CD4-positive, alpha-beta T cell treated with Interleukin-12 subunit alpha and Interleukin-12 subunit beta, for 1 hour (primary cell): ENCODE measurements around the gene TCF7L1.

Source experiments
- DNase-seq: peaks from one replicate; pipeline ENCODE4 v3.0.0-alpha.2; 2020

TCF7L1 gene

GRCh38 chr2:85257359-85257969 is 124.3 kb downstream of the TCF7L1 start:
- DNase-seq = no peak

- DNase-seq = no peak
Observed at GRCh38 chr2:85257970-85258605, 124.9 kb downstream of the TCF7L1 start.

- no peak for DNase-seq
Observed at GRCh38 chr2:85259101-85259590, 126.0 kb downstream of the TCF7L1 start.

- no peak for DNase-seq
Observed at GRCh38 chr2:85259879-85260278, 126.7 kb downstream of the TCF7L1 start.

GRCh38 chr2:85263591-85263990 is 130.4 kb downstream of the TCF7L1 start:
- DNase-seq = no peak

GRCh38 chr2:85264471-85264870 is 131.3 kb downstream of the TCF7L1 start:
- DNase-seq = no peak

- DNase-seq = no peak
Observed at GRCh38 chr2:85265304-85265703, 132.1 kb downstream of the TCF7L1 start.

- peak; percentile 68 for DNase-seq
Observed at GRCh38 chr2:85266146-85267041, 133.2 kb downstream of the TCF7L1 start.

- no peak for DNase-seq
Observed at GRCh38 chr2:85269959-85270358, 136.8 kb downstream of the TCF7L1 start.

- no peak for DNase-seq
Observed at GRCh38 chr2:85272357-85272756, 139.2 kb downstream of the TCF7L1 start.

- no peak for DNase-seq
Observed at GRCh38 chr2:85273738-85274731, 140.8 kb downstream of the TCF7L1 start.

GRCh38 chr2:85275984-85276540 is 142.9 kb downstream of the TCF7L1 start:
- DNase-seq = no peak

GRCh38 chr2:85276571-85277118 is 143.5 kb downstream of the TCF7L1 start:
- no peak for DNase-seq

GRCh38 chr2:85277416-85278158 is 144.4 kb downstream of the TCF7L1 start:
- DNase-seq = no peak

GRCh38 chr2:85278361-85278760 is 145.2 kb downstream of the TCF7L1 start:
- no peak for DNase-seq

- DNase-seq = no peak
Observed at GRCh38 chr2:85281553-85281952, 148.4 kb downstream of the TCF7L1 start.

- DNase-seq = no peak
Observed at GRCh38 chr2:85282914-85283313, 149.7 kb downstream of the TCF7L1 start.

- DNase-seq = no peak
Observed at GRCh38 chr2:85283641-85284040, 150.4 kb downstream of the TCF7L1 start.

GRCh38 chr2:85286918-85287317 is 153.7 kb downstream of the TCF7L1 start:
- DNase-seq = no peak

GRCh38 chr2:85287721-85288120 is 154.5 kb downstream of the TCF7L1 start:
- DNase-seq = no peak

- no peak for DNase-seq
Observed at GRCh38 chr2:85288244-85288725, 155.1 kb downstream of the TCF7L1 start.
